HepG2 (cell line): Measurements from ENCODE around the gene FSCN2. TPM values are rescaled to one million over a fixed set of nuclear protein-coding genes. Genes with fewer than 3 reads are reported as not detected.

ENCODE experiments used
- ARNTL ChIP-seq: sonication (generic); formaldehyde crosslinking; IDR thresholded peaks from 2 replicates; pipeline ENCODE4 v1.4.0; 2020; ENCODE audit warnings: mild to moderate bottlenecking, missing genetic modification reagents
- CBX1 ChIP-seq: IDR thresholded peaks from one replicate; pipeline ENCODE4 v1.6.1; 2016; ENCODE audit warnings: antibody characterized with exemption, low read depth
- GRHL1 ChIP-seq: sonication (generic); formaldehyde crosslinking; conservative IDR thresholded peaks from 2 replicates; pipeline ENCODE4 v1.8.0; 2022; ENCODE audit warnings: missing genetic modification reagents
- PHF5A ChIP-seq: IDR thresholded peaks from one replicate; pipeline ENCODE4 v1.6.1; 2018; ENCODE audit warnings: low read depth, missing genetic modification reagents; ENCODE audit not compliant: unreplicated experiment
- SNAPC2 ChIP-seq: sonication (generic); formaldehyde crosslinking; IDR thresholded peaks from 2 replicates; pipeline ENCODE4 v1.8.1; 2022; ENCODE audit warnings: mild to moderate bottlenecking, missing genetic modification reagents
- SRSF4 ChIP-seq: fragments of 200-400 bp; formaldehyde crosslinking; IDR thresholded peaks from one replicate; pipeline ENCODE4 v1.6.1; 2018; ENCODE audit warnings: mild to moderate bottlenecking, low read depth, low read length, moderate library complexity; ENCODE audit not compliant: poor library complexity, severe bottlenecking
- TFE3 ChIP-seq: IDR thresholded peaks from 2 replicates; pipeline ENCODE4 v1.6.1; 2016
- ZBTB14 ChIP-seq: sonication (generic); formaldehyde crosslinking; IDR thresholded peaks from 2 replicates; pipeline ENCODE4 v1.4.0; 2020; ENCODE audit warnings: missing genetic modification reagents
- ZHX2 ChIP-seq, 2 experiments: sonication (generic) in 1 of 2; formaldehyde crosslinking in 1 of 2; IDR thresholded peaks; 2 replicates each; pipeline versions ENCODE4 v1.6.1 to v1.9.0; 2014 to 2022; ENCODE audit warnings: antibody characterized with exemption in 1 of 2, borderline replicate concordance in 1 of 2, inconsistent platforms in 1 of 2, low read depth in 1 of 2, missing genetic modification reagents in 1 of 2
- ZNF205 ChIP-seq: IDR thresholded peaks from 2 replicates; pipeline ENCODE4 v1.6.1; 2018; ENCODE audit warnings: missing biosample characterization, missing genetic modification reagents
- ZNF274 ChIP-seq: sonication (generic); formaldehyde crosslinking; IDR thresholded peaks from 2 replicates; pipeline ENCODE4 v1.5.1; 2020; ENCODE audit warnings: mild to moderate bottlenecking, missing genetic modification reagents
- ZNF329 ChIP-seq: sonication (generic); formaldehyde crosslinking; IDR thresholded peaks from 2 replicates; pipeline ENCODE4 v1.9.0; 2021; ENCODE audit warnings: low read depth, mild to moderate bottlenecking, missing genetic modification reagents
- ZNF512 ChIP-seq: sonication (generic); formaldehyde crosslinking; IDR thresholded peaks from 2 replicates; pipeline ENCODE4 v1.4.0; 2020; ENCODE audit warnings: mild to moderate bottlenecking, missing genetic modification reagents
- ZSCAN12 ChIP-seq: sonication (generic); formaldehyde crosslinking; IDR thresholded peaks from 2 replicates; pipeline ENCODE4 v1.9.0; 2021; ENCODE audit warnings: mild to moderate bottlenecking, missing genetic modification reagents
- polyA plus RNA-seq, 8 experiments: library from polyadenylated mRNA; depleted of rRNA in 3 of 8; stranded (reverse) in 7 of 8; unstranded in 1 of 8; fragments of >200 nt; fragmentation: Illumina TruSeq in 4 of 8; extraction: Trizol in 4 of 8; gene quantifications; 2 replicates each; pipeline versions ENCODE4 v1.2.1 to v1.2.3, GENCODE V29; 2011 to 2016; ENCODE audit warnings: low read depth in 4 of 8, missing spikeins in 1 of 8, mixed read lengths in 1 of 8; ENCODE audit not compliant: insufficient read depth in 1 of 8
- total RNA-seq, 5 experiments: library from RNA; depleted of rRNA; stranded (reverse); fragments of >200 nt; fragmentation: Illumina TruSeq; extraction: Trizol; gene quantifications; 2 replicates each; pipeline ENCODE4 v1.2.3, GENCODE V29; 2016; ENCODE audit warnings: low read depth in 1 of 5

Gene FSCN2
- total and polyA plus RNA-seq, 2 of the 13 experiments (the other 11 are each of a cell fraction or from before 2014, with no cell fraction given): 0.09 TPM; not detected in 1

GRCh38 chr17:81510785-81511553 is 17.2 kb upstream of the FSCN2 start (continued):
- TF ChIP-seq TFE3 (CRISPR knock-in tag) (no peak), GRHL1 (CRISPR knock-in tag) (no peak), ZBTB14 (no peak), SNAPC2 (CRISPR knock-in tag) (no peak), ZNF329 (CRISPR knock-in tag) (0 out of 2 replicates have a peak, but pooled peaks have one; percentile 13), ARNTL (CRISPR knock-in tag) (no peak), ZSCAN12 (CRISPR knock-in tag) (no peak), SRSF4 (no peak), ZHX2 (IDR thresholded peaks at IDR 0.05; ENCODE audit: low read depth) (0 out of 2 replicates have a peak, but pooled peaks have one; percentile 25), ZHX2 (CRISPR knock-in tag; IDR thresholded peaks at IDR 0.05; ENCODE audit: borderline replicate concordance) (no peak), ZNF274 (0 out of 2 replicates have a peak, but pooled peaks have one; percentile 19), PHF5A (CRISPR knock-in tag) (no peak), CBX1 (no peak), ZNF512 (CRISPR knock-in tag) (no peak), ZNF205 (CRISPR knock-in tag) (no peak)
